ENCODE measurements around the gene RTN4R. TPM values are rescaled to one million over a fixed set of nuclear protein-coding genes. Genes with fewer than 3 reads are reported as not detected.
"Not testable (repeated sequence)": the region's sequence is repeated elsewhere in the genome, so short reads cannot be mapped to it uniquely, and the experiment has no call there.

The RTN4R gene
- total and polyA plus RNA-seq, 2 of the 4 experiments (the other 2 are of a cell fraction) = 0.18 to 0.94 TPM

GRCh38 chr22:20315337-20316216 is 47.5 kb upstream of the RTN4R start (continued):
- no peak for TF ChIP-seq MXI1 (IDR thresholded peaks at IDR 0.05; ENCODE audit: borderline replicate concordance, low read depth, low read length)

DNA sequence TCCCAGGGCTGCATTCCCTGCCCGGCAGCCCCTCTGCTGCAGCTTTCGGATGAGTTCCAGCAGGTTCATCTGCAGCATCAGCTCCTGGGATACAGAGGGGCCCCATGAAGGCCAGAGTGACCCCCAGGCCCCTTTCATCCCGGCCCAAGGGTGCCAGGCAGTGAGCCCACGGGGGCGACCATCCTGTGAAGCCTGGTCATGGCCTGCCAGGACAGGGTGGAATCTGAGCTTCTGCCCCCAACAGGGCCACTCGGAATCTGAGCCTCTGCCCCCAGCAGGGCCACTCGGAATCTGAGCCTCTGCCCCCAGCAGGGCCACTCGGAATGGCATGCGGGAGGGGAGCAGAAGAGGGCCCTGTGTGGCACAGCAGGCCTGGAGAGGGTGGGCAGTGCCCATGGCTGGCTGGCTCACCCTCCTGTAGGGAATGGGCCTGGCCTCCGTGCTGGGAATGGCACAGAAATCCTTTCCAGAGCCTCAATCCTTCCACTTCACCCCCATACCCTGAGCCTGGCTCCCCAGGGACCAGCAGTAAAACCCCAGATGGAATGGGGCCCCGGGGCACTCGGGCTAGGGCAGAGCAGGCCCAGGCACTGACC is 46.7 kb upstream of the RTN4R start:
- H2BK120ac ChIP-seq (ENCODE audit: low read depth, low read length); H2BK15ac ChIP-seq (ENCODE audit: low read depth, low read length); H4K91ac ChIP-seq (ENCODE audit: insufficient read depth, low read depth, low read length); H2AK9ac ChIP-seq (replicated peaks; ENCODE audit: low read depth, low read length, poor library complexity); H2AK5ac ChIP-seq (ENCODE audit: low read depth, low read length); POLR2A ChIA-PET (ENCODE audit: unreplicated experiment); H3K9me1 ChIP-seq (ENCODE audit: insufficient read depth, low read length); H3K4me3 ChIP-seq (ENCODE audit: insufficient read depth, low read depth, low read length); intact Hi-C loops (cut with micrococcal nuclease); H3K18ac ChIP-seq (ENCODE audit: low read depth, low read length); H3K9me3 ChIP-seq (ENCODE audit: control insufficient read depth, insufficient read depth, low read length); H3K9ac ChIP-seq (ENCODE audit: low read depth, low read length); H2AFZ ChIP-seq (replicated peaks; ENCODE audit: low read length, poor library complexity); H3K4ac ChIP-seq (ENCODE audit: low read depth, low read length); H3K27me3 ChIP-seq (ENCODE audit: control insufficient read depth, insufficient read depth, low read length); CTCF ChIA-PET; H3K27ac ChIP-seq (ENCODE audit: insufficient read depth, low read length); dilution Hi-C loops (cut with HindIII; ENCODE audit: low sequenced_read_pairs, unreplicated experiment); H4K8ac ChIP-seq (ENCODE audit: low read depth in 2 of 2, low read length in 2 of 2); H3K36me3 ChIP-seq (ENCODE audit: control insufficient read depth, insufficient read depth, low read length); H4K5ac ChIP-seq (ENCODE audit: low read depth, low read length); DNase-seq; ATAC-seq (ENCODE audit: low read depth); H3K4me2 ChIP-seq (ENCODE audit: low read depth, low read length); H2BK5ac ChIP-seq (ENCODE audit: low read depth, low read length, poor library complexity, severe bottlenecking); H3K14ac ChIP-seq (replicated peaks; ENCODE audit: low read depth, low read length); H3K56ac ChIP-seq (ENCODE audit: extremely low read depth, insufficient read depth, low read length); H3K23ac ChIP-seq (ENCODE audit: low read depth, low read length); BruUV-seq (replicated peaks); H2BK20ac ChIP-seq (ENCODE audit: low read depth, low read length); in situ Hi-C loops (cut with MboI; ENCODE audit: low sequenced_read_pairs): not testable (repeated sequence)
- H3K79me1 ChIP-seq (ENCODE audit: low read depth in 1 of 2, low read length in 2 of 2) = peaks cover 5 to 28% of the 10 kb centered on the region in 2 experiments
- peaks cover 16% of the 10 kb centered on the region for H3K4me1 ChIP-seq (ENCODE audit: control insufficient read depth, insufficient read depth, low read length)
- WGBS, 2 experiments (ENCODE audit: extremely low coverage in 2 of 2, insufficient read length in 1 of 2) = 100% methylated on average over 3 of the region's 12 CpGs; no CpG with 5 or more reads in 1 of the 2 experiments
- H4K20me1 ChIP-seq (ENCODE audit: insufficient read depth, low read length) = peaks cover 13% of the 10 kb centered on the region; the same call in 1 of the 2 replicates

DNA sequence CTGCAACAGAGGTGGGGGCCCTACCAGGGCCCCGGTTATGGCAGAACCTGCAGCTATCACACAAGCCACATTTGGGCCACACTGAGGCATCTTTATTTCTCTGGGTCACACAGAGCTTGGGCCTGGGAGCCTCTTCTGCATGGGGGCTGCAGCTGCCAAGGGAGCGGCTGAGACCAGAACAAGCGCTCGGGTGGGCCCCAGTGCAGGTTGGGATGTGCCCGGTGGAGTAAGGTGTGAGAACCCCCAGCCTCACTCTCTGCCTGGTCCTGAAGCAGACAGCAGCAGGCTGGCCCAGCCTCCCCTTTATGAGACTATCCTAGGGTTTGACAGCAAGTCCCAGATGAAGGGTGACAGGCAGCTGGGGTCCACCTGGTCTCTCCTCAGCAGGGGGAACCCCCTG is 46.1 kb upstream of the RTN4R start:
- H2AK5ac ChIP-seq (ENCODE audit: low read depth, low read length); H3K56ac ChIP-seq (ENCODE audit: extremely low read depth, insufficient read depth, low read length); CTCF ChIA-PET; H2BK120ac ChIP-seq (ENCODE audit: low read depth, low read length); H2AFZ ChIP-seq (replicated peaks; ENCODE audit: low read length, poor library complexity); ATAC-seq (ENCODE audit: low read depth); H3K36me3 ChIP-seq (ENCODE audit: control insufficient read depth, insufficient read depth, low read length); H2AK9ac ChIP-seq (replicated peaks; ENCODE audit: low read depth, low read length, poor library complexity); H3K4me3 ChIP-seq (ENCODE audit: insufficient read depth, low read depth, low read length); H4K8ac ChIP-seq (ENCODE audit: low read depth in 2 of 2, low read length in 2 of 2); H3K14ac ChIP-seq (replicated peaks; ENCODE audit: low read depth, low read length); H4K5ac ChIP-seq (ENCODE audit: low read depth, low read length); in situ Hi-C loops (cut with MboI; ENCODE audit: low sequenced_read_pairs); BruUV-seq (replicated peaks); intact Hi-C loops (cut with micrococcal nuclease); dilution Hi-C loops (cut with HindIII; ENCODE audit: low sequenced_read_pairs, unreplicated experiment); H3K27me3 ChIP-seq (ENCODE audit: control insufficient read depth, insufficient read depth, low read length); H3K4ac ChIP-seq (ENCODE audit: low read depth, low read length); DNase-seq; H3K27ac ChIP-seq (ENCODE audit: insufficient read depth, low read length); H3K18ac ChIP-seq (ENCODE audit: low read depth, low read length); H4K91ac ChIP-seq (ENCODE audit: insufficient read depth, low read depth, low read length); H3K9ac ChIP-seq (ENCODE audit: low read depth, low read length); H2BK5ac ChIP-seq (ENCODE audit: low read depth, low read length, poor library complexity, severe bottlenecking); H2BK20ac ChIP-seq (ENCODE audit: low read depth, low read length); H3K4me2 ChIP-seq (ENCODE audit: low read depth, low read length); H2BK15ac ChIP-seq (ENCODE audit: low read depth, low read length); POLR2A ChIA-PET (ENCODE audit: unreplicated experiment); H3K23ac ChIP-seq (ENCODE audit: low read depth, low read length); H3K9me1 ChIP-seq (ENCODE audit: insufficient read depth, low read length); H3K9me3 ChIP-seq (ENCODE audit: control insufficient read depth, insufficient read depth, low read length): not testable (repeated sequence)
- no CpG with 5 or more reads among the region's 5 CpGs for WGBS, 2 experiments (ENCODE audit: extremely low coverage in 2 of 2, insufficient read length in 1 of 2)
- H3K4me1 ChIP-seq (ENCODE audit: control insufficient read depth, insufficient read depth, low read length) = peaks cover 16% of the 10 kb centered on the region
- H4K20me1 ChIP-seq (ENCODE audit: insufficient read depth, low read length) = peaks cover 13% of the 10 kb centered on the region; the same call in 1 of the 2 replicates
- peaks cover 5 to 24% of the 10 kb centered on the region in 2 experiments for H3K79me1 ChIP-seq (ENCODE audit: low read depth in 1 of 2, low read length in 2 of 2)

Measured in IMR-90 (cell line).